HG02642 (cell line): Measurements from ENCODE around the gene GLRA3.
"Not testable (repeated sequence)": the region's sequence is repeated elsewhere in the genome, so short reads cannot be mapped to it uniquely, and the experiment has no call there.

ENCODE experiments used
- ATAC-seq: cut with Tn5 transposase; IDR thresholded peaks from one replicate; pipeline ENCODE4 v1.9.1; 2021; ENCODE audit warnings: mild to moderate bottlenecking; ENCODE audit not compliant: unreplicated experiment, poor library complexity

GLRA3 gene

DNA sequence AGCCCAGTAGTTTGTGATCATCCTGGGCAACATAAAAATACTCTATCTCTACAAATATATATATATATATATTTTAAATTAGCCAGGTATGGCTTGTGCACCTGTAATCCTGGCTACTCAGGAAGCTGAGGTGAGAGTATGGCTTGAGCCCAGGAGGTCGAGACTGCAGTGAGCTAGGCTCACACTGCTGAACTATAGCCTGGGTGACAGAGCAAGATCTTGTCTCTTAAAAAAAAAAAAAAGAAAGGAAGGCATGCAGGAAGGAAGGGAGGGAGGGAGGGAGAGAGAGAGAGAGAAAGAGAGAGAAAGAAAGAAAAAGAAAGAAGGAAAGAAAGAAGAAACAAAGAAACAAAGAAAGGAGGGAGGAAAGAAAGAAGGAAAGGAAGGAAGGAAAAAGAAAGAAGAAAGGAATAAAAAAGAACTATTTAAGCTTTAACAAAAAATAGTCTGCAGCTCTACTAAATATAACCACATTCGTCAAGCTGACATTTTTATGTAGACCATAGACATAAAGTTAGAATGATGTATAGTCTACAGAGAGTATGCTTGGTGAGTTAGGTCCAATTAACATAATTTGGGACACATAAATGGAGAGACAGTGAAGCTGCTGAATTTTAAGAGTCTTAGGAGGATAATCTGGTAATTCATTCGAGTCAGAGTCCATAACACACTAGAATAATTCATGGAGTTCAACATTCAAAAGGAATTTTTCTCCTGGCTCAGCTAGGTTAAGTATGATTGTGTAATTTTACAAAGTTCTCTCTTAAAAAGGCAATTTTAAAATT is 111.9 kb downstream of the GLRA3 start:
- ATAC-seq = no peak

GRCh38 chr4:174714393-174715211 is 114.4 kb downstream of the GLRA3 start:
- ATAC-seq = peak; percentile 97

- ATAC-seq = no peak
Measured at GRCh38 chr4:174713821-174714220, 115.2 kb downstream of the GLRA3 start.

- no peak for ATAC-seq
Measured at GRCh38 chr4:174713181-174713580, 115.9 kb downstream of the GLRA3 start.

GRCh38 chr4:174709526-174709925 is 119.5 kb downstream of the GLRA3 start:
- ATAC-seq = no peak

GRCh38 chr4:174708381-174708780 is 120.7 kb downstream of the GLRA3 start:
- ATAC-seq = no peak

DNA sequence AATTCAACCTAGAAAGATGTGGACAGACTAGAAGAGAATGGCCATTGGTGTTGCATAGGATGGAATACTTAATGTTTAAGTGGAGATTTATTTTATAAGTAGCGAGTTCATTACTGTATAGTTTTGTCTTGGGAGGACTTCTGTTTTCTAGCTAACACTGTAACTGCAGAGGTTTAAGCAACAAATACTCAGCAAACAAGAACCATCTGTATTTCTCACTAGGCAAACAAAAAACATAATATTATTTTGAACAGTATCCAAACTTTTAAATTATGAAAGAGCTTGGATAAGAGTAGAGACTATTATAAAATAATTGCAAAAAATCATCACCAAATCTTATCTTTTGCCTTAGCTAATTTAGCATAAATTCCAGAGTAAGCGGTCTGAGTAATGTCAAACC is 121.1 kb downstream of the GLRA3 start:
- no peak for ATAC-seq

- peak; percentile 99 for ATAC-seq
Measured at GRCh38 chr4:174707051-174707676, 121.9 kb downstream of the GLRA3 start.

DNA sequence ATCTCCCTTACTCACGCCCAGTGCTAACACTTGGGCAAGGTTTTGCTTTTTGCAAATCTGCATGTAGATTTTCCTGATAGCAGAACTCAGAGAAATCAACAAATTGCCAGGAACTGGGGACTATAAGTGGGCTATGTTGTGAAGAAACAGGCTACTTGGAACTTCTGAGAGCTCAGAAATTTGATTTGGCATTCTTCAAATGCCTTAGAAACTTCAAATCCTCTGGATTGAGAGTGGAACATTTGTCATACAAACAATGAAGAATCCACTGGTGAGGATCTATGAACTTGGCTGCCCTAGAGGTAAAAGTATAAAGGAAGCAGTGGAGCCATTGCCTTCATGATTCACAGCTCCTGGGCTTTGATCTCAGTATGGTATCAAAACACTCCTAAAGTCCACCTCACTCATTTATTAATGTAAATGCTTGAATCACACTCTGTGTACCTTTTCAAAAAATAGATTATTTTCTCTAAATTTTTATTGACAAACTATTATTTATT is 126.0 kb downstream of the GLRA3 start:
- ATAC-seq = no peak

- no peak for ATAC-seq
Measured at GRCh38 chr4:174699654-174700053, 129.4 kb downstream of the GLRA3 start.

- ATAC-seq = no peak
Measured at GRCh38 chr4:174697896-174698295, 131.2 kb downstream of the GLRA3 start.

DNA sequence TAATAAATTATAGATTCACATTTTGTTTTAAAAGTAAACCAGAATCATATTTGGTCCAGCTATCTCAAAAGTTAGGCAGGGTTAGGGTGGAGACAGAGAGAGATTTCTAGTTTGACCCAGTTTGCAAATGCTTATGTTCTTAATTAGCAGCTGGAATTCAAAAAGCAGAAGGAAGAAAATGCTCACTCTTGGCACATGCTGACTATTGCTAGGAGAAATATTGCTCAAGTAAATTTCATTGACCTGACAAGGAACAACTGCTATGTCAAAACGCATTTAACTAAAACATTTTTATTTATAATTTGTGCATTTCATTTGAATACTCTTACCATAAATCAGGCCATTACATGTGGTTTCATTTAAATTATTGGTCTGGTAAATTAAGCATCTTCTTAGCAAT is 131.8 kb downstream of the GLRA3 start:
- ATAC-seq = no peak

DNA sequence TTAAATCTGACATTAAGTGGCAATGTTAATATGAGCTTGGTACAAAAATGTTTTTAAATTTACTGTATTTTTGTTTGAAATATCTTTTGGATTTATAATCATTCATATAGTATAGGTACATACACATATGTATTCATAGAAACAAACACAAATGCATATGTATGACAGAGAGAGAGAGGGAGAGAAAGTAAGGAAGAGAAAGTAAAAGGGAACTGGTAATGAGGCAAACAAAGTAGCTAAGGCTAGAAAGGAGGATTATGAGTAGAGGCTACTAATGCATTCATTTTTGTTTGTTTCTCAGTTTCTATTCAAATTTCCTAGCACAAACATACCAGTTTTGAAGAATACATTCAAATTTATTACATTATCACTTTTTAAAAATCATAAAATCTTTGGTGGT is 132.4 kb downstream of the GLRA3 start:
- ATAC-seq = no peak

- not testable (repeated sequence) for ATAC-seq
Measured at GRCh38 chr4:174691876-174692275, 137.2 kb downstream of the GLRA3 start.

DNA sequence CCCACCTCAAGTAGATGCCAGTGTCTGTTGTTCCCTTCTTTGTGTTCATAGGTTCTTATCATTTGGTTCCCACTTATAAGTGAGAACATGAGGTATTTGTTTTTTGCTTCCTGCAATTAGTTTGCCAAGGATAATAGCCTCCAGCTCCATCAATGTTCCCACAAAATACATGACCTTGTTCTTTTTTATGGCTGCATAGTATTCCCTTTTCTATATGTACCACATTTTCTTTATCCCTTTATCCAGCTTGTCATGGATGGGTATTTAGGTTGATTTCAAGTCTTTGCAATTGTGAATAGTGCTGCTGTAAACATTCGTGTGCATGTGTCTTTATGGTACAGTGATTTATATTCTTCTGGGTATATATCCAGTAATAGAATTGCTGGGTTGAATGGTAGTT is 138.4 kb downstream of the GLRA3 start:
- ATAC-seq = no peak

DNA sequence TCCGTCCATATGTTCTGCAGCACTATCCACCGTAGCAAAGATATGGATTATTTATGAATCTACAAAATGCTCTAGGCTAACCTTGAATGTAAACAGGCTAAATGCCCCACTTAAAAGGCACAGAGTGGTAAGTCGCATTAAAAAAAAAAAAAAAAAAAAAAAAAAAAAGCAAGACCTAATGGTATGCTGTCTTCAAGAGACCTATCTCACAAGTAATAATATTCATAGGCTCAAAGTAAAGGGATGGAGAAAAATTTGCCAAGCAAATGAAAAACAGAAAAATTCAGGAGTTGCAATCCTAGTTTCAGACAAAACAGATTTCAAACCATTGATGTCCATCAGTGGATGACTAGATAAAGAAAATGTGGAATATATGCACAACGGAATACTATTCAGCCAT is 139.4 kb downstream of the GLRA3 start:
- ATAC-seq = no peak

DNA sequence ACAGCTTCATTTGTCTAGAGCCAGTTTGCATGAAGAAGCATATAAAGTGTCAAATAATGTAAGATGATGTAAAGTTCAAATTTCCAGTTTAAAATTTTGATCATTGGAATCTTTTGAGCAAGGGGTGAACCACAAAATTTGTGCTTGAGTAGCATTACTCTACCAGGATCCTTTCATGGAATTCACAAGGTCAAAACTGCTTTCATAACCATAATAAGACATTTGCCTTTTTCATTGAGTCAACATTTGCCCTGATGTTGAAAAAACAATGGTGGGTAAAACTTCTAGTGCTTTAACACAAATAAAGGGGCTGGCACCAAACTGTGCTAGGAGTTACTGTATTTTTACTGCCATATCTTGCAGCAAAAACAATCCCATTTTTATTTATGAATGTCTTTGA is 142.2 kb downstream of the GLRA3 start:
- no peak for ATAC-seq

- ATAC-seq = no peak
Measured at GRCh38 chr4:174681723-174682300, 147.2 kb downstream of the GLRA3 start.

DNA sequence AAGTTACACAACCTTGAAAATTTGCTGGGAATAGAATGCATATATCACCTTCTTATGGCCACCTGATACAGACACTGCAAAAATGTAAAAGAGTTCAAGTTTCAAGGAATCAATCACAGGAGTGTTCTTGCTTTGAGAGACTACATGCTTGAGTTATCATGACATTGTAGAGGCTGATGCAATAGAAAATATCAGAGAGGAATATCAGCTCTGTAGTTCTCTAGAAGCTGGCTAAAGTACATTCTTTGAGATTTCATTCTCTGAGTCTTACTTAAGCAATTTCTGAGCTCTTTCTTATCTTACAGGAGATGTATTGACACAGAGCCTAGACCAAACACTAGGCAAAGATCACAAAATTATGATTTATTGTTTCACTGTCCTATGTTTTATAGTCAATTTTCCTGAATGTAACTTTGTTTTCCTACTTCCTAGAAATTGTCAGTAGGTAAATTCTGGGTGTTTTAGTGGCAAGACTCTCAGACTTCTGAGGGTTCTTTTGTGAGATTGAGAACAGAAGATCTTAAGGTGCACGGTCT is 154.7 kb downstream of the GLRA3 start:
- no peak for ATAC-seq

DNA sequence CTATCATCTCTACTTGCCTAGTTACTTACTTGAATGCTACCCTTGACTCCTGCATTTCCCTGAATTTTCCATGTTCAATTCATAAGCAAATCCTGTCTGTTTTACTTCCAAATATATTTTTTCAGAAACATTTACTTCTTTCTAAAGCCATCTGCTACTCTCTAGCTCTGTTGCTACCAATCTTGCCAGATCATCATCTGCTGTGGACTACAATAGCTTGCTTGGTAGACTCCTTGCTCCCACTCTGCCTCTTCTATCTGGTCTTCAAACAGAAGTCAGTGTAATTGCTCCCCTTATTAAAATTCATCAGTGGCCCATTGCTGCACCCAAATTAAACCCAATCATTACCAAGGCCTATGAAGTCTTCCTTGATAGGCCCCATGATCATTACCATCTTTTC is 155.2 kb downstream of the GLRA3 start:
- no peak for ATAC-seq
